HUES64 (cell line): ENCODE results near the gene CAMK1D.

Experiments used
- H3K27ac ChIP-seq: 2 replicates; pipeline ENCODE4 v1.7.0; 2013; ENCODE audit warnings: low read depth, low read length, inconsistent platforms
- H3K27me3 ChIP-seq: 2 replicates; pipeline ENCODE4 v1.6.1; 2013; ENCODE audit warnings: mild to moderate bottlenecking, low read length; ENCODE audit not compliant: insufficient read depth
- H3K36me3 ChIP-seq: 2 replicates; pipeline ENCODE4 v1.6.1; 2013; ENCODE audit warnings: mild to moderate bottlenecking, low read length; ENCODE audit not compliant: insufficient read depth
- H3K4me1 ChIP-seq: 2 replicates; pipeline ENCODE4 v1.6.1; 2013; ENCODE audit warnings: mild to moderate bottlenecking, low read length, moderate library complexity; ENCODE audit not compliant: insufficient read depth
- H3K4me3 ChIP-seq: 2 replicates; pipeline ENCODE4 v1.5.1; 2013; ENCODE audit warnings: mild to moderate bottlenecking, low read length, moderate library complexity
- H3K9ac ChIP-seq: 2 replicates; pipeline ENCODE4 v1.6.1; 2013; ENCODE audit warnings: mild to moderate bottlenecking, low read depth, low read length
- H3K9me3 ChIP-seq: 2 replicates; pipeline ENCODE4 v1.6.1; 2013; ENCODE audit warnings: low read depth, low read length; ENCODE audit not compliant: insufficient read depth
- WGBS: fragments of 150-250, 120-280 bp; methylation state at CpG from one replicate; pipeline ENCODE4 v1.1.7; 2013; ENCODE audit warnings: missing lambda C conversion rate; 5-methylcytosine and 5-hydroxymethylcytosine counted together

Gene CAMK1D

GRCh38 chr10:12642036-12642435 is 292.7 kb downstream of the CAMK1D start:
- Histone ChIP-seq H3K27ac (no peak overlapping the region), H3K27me3 (no peaks in the 10 kb centered on the region), H3K9ac (no peak overlapping the region), H3K4me1 (peaks cover 12% of the 10 kb centered on the region; the same call in 1 of the 2 replicates), H3K36me3 (no peaks in the 10 kb centered on the region), H3K9me3 (no peaks in the 10 kb centered on the region), H3K4me3 (no peak overlapping the region)
- 95% methylated on average over 6 of the region's 7 CpGs for WGBS

GRCh38 chr10:12643279-12643678 is 293.9 kb downstream of the CAMK1D start:
- 89% methylated on average over 17 of the region's 17 CpGs for WGBS
- H3K4me1 ChIP-seq = 0 out of 2 replicates have a peak, but pooled peaks cover 4% of the 10 kb centered on the region
- no peak overlapping the region for H3K9ac ChIP-seq
- H3K27me3 ChIP-seq = no peaks in the 10 kb centered on the region
- no peak overlapping the region for H3K27ac ChIP-seq
- H3K9me3 ChIP-seq = no peaks in the 10 kb centered on the region
- no peak overlapping the region for H3K4me3 ChIP-seq
- no peaks in the 10 kb centered on the region for H3K36me3 ChIP-seq

GRCh38 chr10:12644380-12645144 is 295.2 kb downstream of the CAMK1D start:
- WGBS = 90% methylated on average over 4 of the region's 4 CpGs
- Histone ChIP-seq H3K27me3 (no peaks in the 10 kb centered on the region), H3K4me3 (no peak overlapping the region), H3K27ac (no peak overlapping the region), H3K9ac (no peak overlapping the region), H3K4me1 (no peaks in the 10 kb centered on the region), H3K36me3 (no peaks in the 10 kb centered on the region), H3K9me3 (no peaks in the 10 kb centered on the region)

GRCh38 chr10:12645449-12645848 is 296.1 kb downstream of the CAMK1D start:
- WGBS = 95% methylated on average over 11 of the region's 11 CpGs
- Histone ChIP-seq H3K27ac (no peak overlapping the region), H3K9me3 (no peaks in the 10 kb centered on the region), H3K4me1 (no peaks in the 10 kb centered on the region), H3K27me3 (no peaks in the 10 kb centered on the region), H3K9ac (no peak overlapping the region), H3K36me3 (no peaks in the 10 kb centered on the region), H3K4me3 (no peak overlapping the region)

GRCh38 chr10:12649012-12649584 is 299.8 kb downstream of the CAMK1D start:
- 92% methylated on average over 9 of the region's 9 CpGs for WGBS
- H3K9ac ChIP-seq = no peak overlapping the region

GRCh38 chr10:12650122-12650521 is 300.8 kb downstream of the CAMK1D start:
- no peak overlapping the region for H3K4me3 ChIP-seq
- no peaks in the 10 kb centered on the region for H3K36me3 ChIP-seq
- H3K9ac ChIP-seq = no peak overlapping the region
- H3K4me1 ChIP-seq = no peaks in the 10 kb centered on the region
- H3K27me3 ChIP-seq = no peaks in the 10 kb centered on the region
- H3K9me3 ChIP-seq = no peaks in the 10 kb centered on the region
- no peak overlapping the region for H3K27ac ChIP-seq
- 94% methylated on average over 8 of the region's 8 CpGs for WGBS

More at GRCh38 chr10:12649012-12649584, 299.8 kb downstream of the CAMK1D start:
- Histone ChIP-seq H3K36me3 (no peaks in the 10 kb centered on the region), H3K4me1 (no peaks in the 10 kb centered on the region), H3K27me3 (no peaks in the 10 kb centered on the region), H3K9me3 (no peaks in the 10 kb centered on the region), H3K27ac (no peak overlapping the region), H3K4me3 (no peak overlapping the region)

- Histone ChIP-seq H3K4me1 (no peaks in the 10 kb centered on the region), H3K36me3 (no peaks in the 10 kb centered on the region), H3K27ac (no peak overlapping the region), H3K4me3 (no peak overlapping the region), H3K27me3 (no peaks in the 10 kb centered on the region), H3K9me3 (no peaks in the 10 kb centered on the region), H3K9ac (no peak overlapping the region)
- 89% methylated on average over 20 of the region's 20 CpGs for WGBS
These were observed 301.4 kb downstream of the CAMK1D start for GRCh38 chr10:12650538-12651298.

- WGBS = 96% methylated on average over 2 of the region's 2 CpGs
- Histone ChIP-seq H3K9me3 (no peaks in the 10 kb centered on the region), H3K27ac (no peak overlapping the region), H3K36me3 (no peaks in the 10 kb centered on the region), H3K9ac (no peak overlapping the region), H3K4me1 (no peaks in the 10 kb centered on the region), H3K27me3 (no peaks in the 10 kb centered on the region), H3K4me3 (no peak overlapping the region)
These were observed 306.6 kb downstream of the CAMK1D start for GRCh38 chr10:12655940-12656339.

GRCh38 chr10:12656518-12657142 is 307.3 kb downstream of the CAMK1D start:
- no peaks in the 10 kb centered on the region for H3K36me3 ChIP-seq
- no peaks in the 10 kb centered on the region for H3K9me3 ChIP-seq
- H3K9ac ChIP-seq = no peak overlapping the region
- WGBS = 96% methylated on average over 3 of the region's 4 CpGs
- no peak overlapping the region for H3K4me3 ChIP-seq
- no peak overlapping the region for H3K27ac ChIP-seq
- no peaks in the 10 kb centered on the region for H3K4me1 ChIP-seq
- H3K27me3 ChIP-seq = no peaks in the 10 kb centered on the region

- Histone ChIP-seq H3K27ac (no peak overlapping the region), H3K9ac (no peak overlapping the region), H3K9me3 (no peaks in the 10 kb centered on the region), H3K4me1 (no peaks in the 10 kb centered on the region), H3K4me3 (no peak overlapping the region), H3K27me3 (no peaks in the 10 kb centered on the region), H3K36me3 (no peaks in the 10 kb centered on the region)
- WGBS = 98% methylated on average over 1 of the region's 2 CpGs
These were observed 308.1 kb downstream of the CAMK1D start for GRCh38 chr10:12657489-12657888.

- no peaks in the 10 kb centered on the region for H3K27me3 ChIP-seq
- no peaks in the 10 kb centered on the region for H3K9me3 ChIP-seq
- no peak overlapping the region for H3K9ac ChIP-seq
- no peaks in the 10 kb centered on the region for H3K36me3 ChIP-seq
- WGBS = 94% methylated on average over 6 of the region's 6 CpGs
- no peak overlapping the region for H3K4me3 ChIP-seq
- H3K27ac ChIP-seq = no peak overlapping the region
- no peaks in the 10 kb centered on the region for H3K4me1 ChIP-seq
These were observed 309.2 kb downstream of the CAMK1D start for GRCh38 chr10:12658526-12658925.
